Liver (tissue), 9 donors: Measurements from ENCODE around the gene CERS4. TPM values are rescaled to one million over a fixed set of nuclear protein-coding genes. Genes with fewer than 3 reads are reported as not detected.
A peak's percentile ranks its signal among the peaks of the same experiment; 100 is the strongest.

Source experiments
- DNase-seq: peaks from one replicate; pipeline ENCODE4 v3.0.0-alpha.2; 2017; ENCODE audit warnings: low spot score
- H3K27ac ChIP-seq, 2 donors: one replicate each; pipeline ENCODE4 v1.7.0; 2013; ENCODE audit warnings: inconsistent platforms in 2 of 2, low read length in 2 of 2, control low read depth in 1 of 2, low read depth in 1 of 2, mild to moderate bottlenecking in 1 of 2
- H3K27me3 ChIP-seq, 4 donors: one replicate each; pipeline versions ENCODE4 v1.6.1 to v1.7.0; 2013; ENCODE audit warnings: low read length in 3 of 4, inconsistent platforms in 1 of 4, mild to moderate bottlenecking in 1 of 4, moderate library complexity in 1 of 4; ENCODE audit not compliant: control insufficient read depth in 4 of 4, insufficient read depth in 4 of 4
- H3K36me3 ChIP-seq, 4 donors: one replicate each; pipeline versions ENCODE4 v1.6.1 to v1.7.0; 2013; ENCODE audit warnings: low read length in 3 of 4, mild to moderate bottlenecking in 3 of 4, low read depth in 1 of 4, moderate library complexity in 1 of 4; ENCODE audit not compliant: control insufficient read depth in 4 of 4, insufficient read depth in 3 of 4
- H3K4me1 ChIP-seq, 4 donors: one replicate each; pipeline versions ENCODE4 v1.6.1 to v1.7.0; 2013; ENCODE audit warnings: low read length in 3 of 4, mild to moderate bottlenecking in 3 of 4, moderate library complexity in 1 of 4; ENCODE audit not compliant: control insufficient read depth in 4 of 4, insufficient read depth in 4 of 4
- H3K4me3 ChIP-seq, 3 donors: one replicate each; pipeline versions ENCODE4 v1.6.1 to v1.7.0; 2013; ENCODE audit warnings: low read length in 3 of 3, control low read depth in 1 of 3, low read depth in 1 of 3, mild to moderate bottlenecking in 1 of 3
- H3K9ac ChIP-seq, 2 donors: one replicate each; pipeline ENCODE4 v1.7.0; 2013; ENCODE audit warnings: low read length in 2 of 2, mild to moderate bottlenecking in 2 of 2, moderate library complexity in 2 of 2, control low read depth in 1 of 2, low read depth in 1 of 2
- H3K9me3 ChIP-seq, 4 donors: one replicate each; pipeline versions ENCODE4 v1.6.1 to v1.7.0; 2013; ENCODE audit warnings: low read length in 3 of 4; ENCODE audit not compliant: control insufficient read depth in 4 of 4
- ATF3 ChIP-seq: IDR thresholded peaks from 2 replicates; pipeline ENCODE4 v1.6.1; 2016; ENCODE audit warnings: antibody characterized with exemption
- CTCF ChIP-seq: fragments of 150-350 bp; IDR thresholded peaks from 2 replicates; pipeline ENCODE4 v1.5.1; 2017; ENCODE audit warnings: improper control_type of control experiment, low read depth, low read length; ENCODE audit not compliant: missing input control
- EGR1 ChIP-seq, 2 donors: IDR thresholded peaks; 2 replicates each; pipeline ENCODE4 v1.6.1; 2016 to 2018; ENCODE audit warnings: antibody characterized with exemption in 2 of 2, low read depth in 2 of 2
- FOXA1 ChIP-seq: IDR thresholded peaks from 2 replicates; pipeline ENCODE4 v1.6.1; 2016; ENCODE audit warnings: antibody characterized with exemption
- FOXA2 ChIP-seq: IDR thresholded peaks from 2 replicates; pipeline ENCODE4 v1.6.1; 2016; ENCODE audit warnings: antibody characterized with exemption
- GABPA ChIP-seq, 2 donors: IDR thresholded peaks in 1 of 2; conservative IDR thresholded peaks in 1 of 2; 2 replicates each; pipeline ENCODE4 v1.6.1; 2016; ENCODE audit warnings: antibody characterized with exemption in 2 of 2, mild to moderate bottlenecking in 1 of 2, moderate library complexity in 1 of 2
- HNF4A ChIP-seq, 2 donors: conservative IDR thresholded peaks; 2 replicates each; pipeline ENCODE4 v1.6.1; 2016; ENCODE audit warnings: antibody characterized with exemption in 2 of 2, mild to moderate bottlenecking in 2 of 2
- HNF4G ChIP-seq: IDR thresholded peaks from 2 replicates; pipeline ENCODE4 v1.6.1; 2016; ENCODE audit warnings: antibody characterized with exemption
- JUND ChIP-seq, 2 donors: IDR thresholded peaks; 2 replicates each; pipeline ENCODE4 v1.6.1; 2016; ENCODE audit warnings: antibody characterized with exemption in 2 of 2
- MAX ChIP-seq: IDR thresholded peaks from 2 replicates; pipeline ENCODE4 v1.6.1; 2016; ENCODE audit warnings: antibody characterized with exemption
- NR2F2 ChIP-seq: IDR thresholded peaks from 2 replicates; pipeline ENCODE4 v1.6.1; 2016; ENCODE audit warnings: antibody characterized with exemption
- RAD21 ChIP-seq, 2 donors: IDR thresholded peaks; 2 replicates each; pipeline ENCODE4 v1.6.1; 2016; ENCODE audit warnings: antibody characterized with exemption in 2 of 2, mild to moderate bottlenecking in 2 of 2
- REST ChIP-seq: IDR thresholded peaks from 2 replicates; pipeline ENCODE4 v1.6.1; 2016; ENCODE audit warnings: antibody characterized with exemption, mild to moderate bottlenecking
- RXRA ChIP-seq, 2 donors: IDR thresholded peaks; 2 replicates each; pipeline ENCODE4 v1.6.1; 2017 to 2018; ENCODE audit warnings: antibody characterized with exemption in 2 of 2, mild to moderate bottlenecking in 1 of 2
- SP1 ChIP-seq: IDR thresholded peaks from 2 replicates; pipeline ENCODE4 v1.6.1; 2018; ENCODE audit warnings: antibody characterized with exemption, mild to moderate bottlenecking
- TAF1 ChIP-seq: conservative IDR thresholded peaks from 2 replicates; pipeline ENCODE4 v1.6.1; 2016; ENCODE audit warnings: antibody characterized with exemption, mild to moderate bottlenecking
- YY1 ChIP-seq: IDR thresholded peaks from 2 replicates; pipeline ENCODE4 v1.6.1; 2016; ENCODE audit warnings: antibody characterized with exemption, mild to moderate bottlenecking
- ZBTB33 ChIP-seq: IDR thresholded peaks from 2 replicates; pipeline ENCODE4 v1.6.1; 2016; ENCODE audit warnings: antibody characterized with exemption
- WGBS: extraction: QIAGEN DNeasy Blood & Tissue Kit; methylation state at CpG from one replicate; pipeline ENCODE4 v1.1.7; 2013; 5-methylcytosine and 5-hydroxymethylcytosine counted together
- polyA plus RNA-seq, 2 donors: library from polyadenylated mRNA; stranded (reverse) in 1 of 2; unstranded in 1 of 2; fragments of 200-250 nt in 1 of 2; fragments of >200 nt in 1 of 2; fragmentation: Nextera tagmentation in 1 of 2; extraction: Ambion mirVana in 1 of 2; gene quantifications; one replicate each; pipeline versions ENCODE4 v1.2.1 to v1.2.3, GENCODE V29; 2013 to 2015
- total RNA-seq, 2 donors: library from RNA; depleted of rRNA; stranded (reverse); fragments of >200 nt; gene quantifications; one replicate each; pipeline ENCODE4 v1.2.3, GENCODE V29; 2014
- donor health status: healthy.
- donor health status: healthy.
- donor health status: healthy.
- donor health status: healthy.
- donor health status: healthy.

The CERS4 gene
- total and polyA plus RNA-seq, 4 donors = 42.7 to 65.1 (median 56.4) TPM

- no peak overlapping the region for H3K9ac ChIP-seq
- no peak for TF ChIP-seq MAX
- no peak for TF ChIP-seq REST
- no peak for TF ChIP-seq NR2F2
- no peaks in the 10 kb centered on the region for H3K9me3 ChIP-seq
- peaks cover 0 to 2% (median 2%) of the 10 kb centered on the region in 4 donors for H3K36me3 ChIP-seq
- H3K4me1 ChIP-seq = peaks cover 10 to 46% (median 33%) of the 10 kb centered on the region in 4 donors
- H3K4me3 ChIP-seq = no peak overlapping the region
- no peak overlapping the region for H3K27ac ChIP-seq
- WGBS = 84% methylated on average over 6 of the region's 6 CpGs
- no peak for DNase-seq
- no peaks in the 10 kb centered on the region for H3K27me3 ChIP-seq
Measured at GRCh38 chr19:8212916-8213315, 3.7 kb downstream of the CERS4 start.

GRCh38 chr19:8213827-8214672, 4.9 kb downstream of the CERS4 start:
- 71% methylated on average over 5 of the region's 5 CpGs for whole genome bisulfite sequencing

More at GRCh38 chr19:8213827-8214672, 4.9 kb downstream of the CERS4 start:
- no peak overlapping the region for H3K4me3 ChIP-seq
- TF ChIP-seq NR2F2 = no peak
- peak; percentile 39 for TF ChIP-seq HNF4G
- no peak for TF ChIP-seq ZBTB33
- TF ChIP-seq RAD21 (IDR thresholded peaks at IDR 0.05) = peak in 1 of 2 donors; percentile 39
- TF ChIP-seq RXRA (IDR thresholded peaks at IDR 0.05) = peak; percentile 37 to 41
- TF ChIP-seq TAF1 = no peak
- TF ChIP-seq HNF4A (conservative IDR thresholded peaks at IDR 0.05) = peak; percentile 60 to 84
- no peak for TF ChIP-seq CTCF
- no peak for TF ChIP-seq JUND (IDR thresholded peaks at IDR 0.05)
- no peak for TF ChIP-seq REST
- no peak for TF ChIP-seq FOXA2
- TF ChIP-seq YY1 = no peak
- no peak for TF ChIP-seq ATF3
- TF ChIP-seq SP1 = peak; percentile 60
- TF ChIP-seq GABPA (IDR thresholded peaks at IDR 0.05 in 1 of 2, conservative IDR thresholded peaks at IDR 0.05 in 1 of 2) = no peak
- TF ChIP-seq EGR1 (IDR thresholded peaks at IDR 0.05; ENCODE audit: low read depth in 2 of 2) = no peak
- TF ChIP-seq MAX = no peak
- TF ChIP-seq FOXA1 = no peak
- no peak overlapping the region for H3K27ac ChIP-seq
- H3K36me3 ChIP-seq = peaks cover 0 to 4% (median 2%) of the 10 kb centered on the region in 4 donors
- no peak overlapping the region for H3K9ac ChIP-seq
- no peaks in the 10 kb centered on the region for H3K27me3 ChIP-seq
- no peak for DNase-seq
- H3K9me3 ChIP-seq = no peaks in the 10 kb centered on the region
- peaks cover 8 to 39% (median 25%) of the 10 kb centered on the region in 4 donors for H3K4me1 ChIP-seq
